ENCODE measurements around the gene BCL7A. TPM values are rescaled to one million over a fixed set of nuclear protein-coding genes. Genes with fewer than 3 reads are reported as not detected.

Gene BCL7A
- total and polyA plus RNA-seq, 8 donors: 1.5 to 11.6 (median 2.8) TPM

DNA sequence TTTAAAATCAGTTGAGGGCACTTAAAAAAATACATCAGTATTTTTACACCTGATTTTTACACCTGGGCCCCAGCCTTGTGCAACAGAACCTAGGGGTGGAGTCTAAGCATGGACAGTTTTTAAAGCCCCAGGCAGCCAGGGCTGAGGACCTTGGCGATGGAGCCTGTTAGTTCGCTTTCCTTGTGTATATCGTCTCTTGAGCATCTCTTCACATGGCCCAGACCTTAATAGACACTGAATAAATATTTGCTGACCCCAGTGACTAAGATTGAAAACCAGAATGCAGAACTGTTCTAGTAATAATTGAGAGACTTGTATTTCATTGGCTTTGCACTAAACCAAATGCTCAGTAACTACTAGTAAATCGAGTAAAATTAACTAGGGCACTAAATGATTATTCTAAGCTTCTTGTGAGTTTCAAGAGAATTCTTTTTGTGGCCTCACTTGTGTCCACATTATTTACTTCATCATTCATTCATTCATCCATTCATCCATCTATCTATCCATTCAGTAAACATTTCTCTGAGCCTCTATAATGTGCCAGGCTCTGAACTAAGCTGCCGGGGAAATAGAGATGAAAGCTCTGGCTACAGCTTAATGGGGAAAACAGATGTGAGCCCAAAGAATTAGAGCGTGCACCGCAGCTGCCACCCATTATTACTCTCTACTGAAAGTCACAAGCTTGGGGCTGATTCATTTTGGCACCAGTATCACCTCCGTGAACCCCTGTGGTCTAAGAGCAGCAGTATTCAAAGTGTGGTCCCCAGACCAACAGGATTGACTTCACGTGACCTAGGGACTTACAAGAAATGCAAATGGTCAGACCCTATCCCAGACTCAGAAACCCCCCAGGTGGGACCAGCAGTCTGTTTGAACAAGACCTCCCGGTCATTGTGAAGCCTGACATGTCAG lies 30.7 kb upstream of the BCL7A start:
- TF ChIP-seq EP300 (IDR thresholded peaks at IDR 0.05) (no peak), POLR2A (IDR thresholded peaks at IDR 0.05) (no peak), POLR2AphosphoS5 (IDR thresholded peaks at IDR 0.05) (no peak)
- TF ChIP-seq, protein P1, sequence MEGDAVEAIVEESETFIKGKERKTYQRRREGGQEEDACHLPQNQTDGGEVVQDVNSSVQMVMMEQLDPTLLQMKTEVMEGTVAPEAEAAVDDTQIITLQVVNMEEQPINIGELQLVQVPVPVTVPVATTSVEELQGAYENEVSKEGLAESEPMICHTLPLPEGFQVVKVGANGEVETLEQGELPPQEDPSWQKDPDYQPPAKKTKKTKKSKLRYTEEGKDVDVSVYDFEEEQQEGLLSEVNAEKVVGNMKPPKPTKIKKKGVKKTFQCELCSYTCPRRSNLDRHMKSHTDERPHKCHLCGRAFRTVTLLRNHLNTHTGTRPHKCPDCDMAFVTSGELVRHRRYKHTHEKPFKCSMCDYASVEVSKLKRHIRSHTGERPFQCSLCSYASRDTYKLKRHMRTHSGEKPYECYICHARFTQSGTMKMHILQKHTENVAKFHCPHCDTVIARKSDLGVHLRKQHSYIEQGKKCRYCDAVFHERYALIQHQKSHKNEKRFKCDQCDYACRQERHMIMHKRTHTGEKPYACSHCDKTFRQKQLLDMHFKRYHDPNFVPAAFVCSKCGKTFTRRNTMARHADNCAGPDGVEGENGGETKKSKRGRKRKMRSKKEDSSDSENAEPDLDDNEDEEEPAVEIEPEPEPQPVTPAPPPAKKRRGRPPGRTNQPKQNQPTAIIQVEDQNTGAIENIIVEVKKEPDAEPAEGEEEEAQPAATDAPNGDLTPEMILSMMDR (IDR thresholded peaks at IDR 0.05): no peak
- Histone ChIP-seq H3K9me3 (no peaks in the 10 kb centered on the region), H3K4me1 (peaks cover 0 to 3% (median 0%) of the 10 kb centered on the region in 4 donors), H3K27me3 (no peaks in the 10 kb centered on the region), H3K4me3 (no peak overlapping the region), H3K36me3 (no peaks in the 10 kb centered on the region), H3K27ac (no peak overlapping the region)
- 62 to 65% (median 64%) methylated on average over 10 of the region's 10 CpGs for WGBS, 5 donors
- intact Hi-C loops (cut with DNase I; ENCODE audit: low total_unique reads): no loop called here
- no peak for DNase-seq

DNA sequence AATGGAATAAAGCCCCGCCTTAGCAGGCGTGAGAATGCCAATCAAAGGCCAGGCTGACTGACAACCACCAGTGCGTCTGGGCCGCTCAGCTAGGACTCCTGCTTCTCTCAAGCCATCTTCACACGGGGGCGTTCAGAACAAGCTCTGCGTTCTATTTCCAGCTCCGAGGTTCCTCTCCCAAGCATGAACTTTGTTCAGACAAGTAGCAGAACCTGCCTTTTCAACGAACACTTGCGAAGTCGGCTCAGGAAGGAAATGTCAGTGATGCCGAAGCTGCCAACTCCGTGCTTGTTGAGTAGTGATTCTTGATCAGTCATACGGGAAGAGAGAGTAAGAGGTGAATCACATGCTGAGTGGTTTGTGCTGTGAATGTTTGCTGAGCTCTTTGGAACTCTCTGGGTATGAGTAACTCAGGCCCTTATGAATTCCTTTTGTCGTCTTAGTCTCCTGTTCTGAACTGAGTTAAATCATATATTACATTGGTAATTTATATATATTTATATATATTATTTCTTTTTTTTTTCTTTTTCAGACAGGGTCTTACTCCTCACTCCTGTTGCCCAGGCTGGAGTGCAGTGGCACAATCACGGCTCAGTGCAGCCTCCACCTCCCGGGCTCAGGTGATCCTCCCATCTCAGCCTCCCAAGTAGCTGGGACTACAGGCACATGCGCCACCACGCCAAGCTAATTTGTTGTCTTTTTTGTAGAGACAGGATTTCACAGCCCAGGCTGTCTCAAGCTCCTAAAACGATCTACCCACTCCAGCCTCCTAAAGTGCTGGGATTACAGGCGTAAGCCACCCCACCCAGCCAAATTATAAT lies 29.4 kb upstream of the BCL7A start:
- Histone ChIP-seq H3K27me3 (no peaks in the 10 kb centered on the region), H3K4me3 (no peak overlapping the region), H3K27ac (no peak overlapping the region), H3K9me3 (no peaks in the 10 kb centered on the region), H3K36me3 (no peaks in the 10 kb centered on the region), H3K4me1 (peaks cover 5 to 13% (median 6%) of the 10 kb centered on the region in 4 donors)
- no peak for TF ChIP-seq EP300 (IDR thresholded peaks at IDR 0.05)
- peak in 1 of 3 donors; percentile 9 for TF ChIP-seq POLR2AphosphoS5 (IDR thresholded peaks at IDR 0.05)
- TF ChIP-seq, protein P1 (IDR thresholded peaks at IDR 0.05): no peak
- 72 to 82% (median 77%) methylated on average over 21 of the region's 21 CpGs for WGBS, 5 donors
- peak in 1 of 2 donors; percentile 46 for DNase-seq
- intact Hi-C loops (cut with DNase I; ENCODE audit: low total_unique reads): no loop called here

DNA sequence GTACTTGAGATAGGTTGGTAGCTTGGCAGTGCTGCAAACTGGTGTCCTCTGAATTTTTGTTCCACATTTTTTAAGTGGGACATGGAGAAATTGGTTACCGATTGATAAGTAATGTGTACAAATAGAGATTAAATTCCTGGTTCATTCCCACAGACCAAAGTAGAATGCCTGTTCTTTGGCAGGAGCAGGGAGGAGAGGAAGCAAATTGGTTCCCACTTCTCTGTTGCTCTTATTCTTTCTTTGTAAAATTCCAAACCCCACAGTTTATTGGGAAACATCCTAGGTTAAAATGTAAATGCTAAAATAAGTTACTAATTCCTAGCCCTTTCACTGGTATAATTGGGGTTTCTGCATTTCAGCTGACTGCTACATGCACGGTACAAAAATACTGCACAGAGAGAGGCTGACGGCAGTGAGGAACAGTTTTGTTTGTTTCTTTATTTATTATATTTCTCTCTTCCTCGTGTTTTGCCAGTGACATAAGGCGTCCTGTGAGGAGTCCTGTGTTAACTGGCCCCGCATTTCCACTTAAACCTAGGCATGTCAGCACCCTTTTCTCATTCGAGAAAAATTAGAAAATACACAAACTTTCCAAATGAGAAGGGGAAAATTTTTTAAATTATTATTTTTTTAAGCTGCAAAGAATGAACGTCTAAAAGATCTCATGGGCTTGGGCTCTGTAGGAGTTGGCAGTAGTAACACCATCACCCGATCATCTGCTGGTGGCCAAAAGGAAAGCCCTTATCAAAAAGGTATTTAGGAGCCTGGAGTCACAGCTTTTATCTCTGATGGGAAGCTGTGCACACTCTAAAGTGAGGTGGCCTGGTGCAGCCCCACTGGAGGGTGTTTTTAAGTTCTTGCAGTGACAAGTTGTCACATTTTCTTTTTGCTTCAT lies 25.4 kb upstream of the BCL7A start:
- no peak for DNase-seq
- 19 to 38% (median 29%) methylated on average over 9 of the region's 9 CpGs for WGBS, 5 donors
- no peak for TF ChIP-seq POLR2AphosphoS5 (IDR thresholded peaks at IDR 0.05)
- TF ChIP-seq, protein P1 (IDR thresholded peaks at IDR 0.05): no peak
- intact Hi-C loops (cut with DNase I; ENCODE audit: low total_unique reads): no loop called here
- peaks cover 5 to 13% (median 6%) of the 10 kb centered on the region in 4 donors for H3K4me1 ChIP-seq
- no peak overlapping the region for H3K27ac ChIP-seq
- H3K9me3 ChIP-seq: peaks cover 0 to 7% (median 3%) of the 10 kb centered on the region in 4 donors
- H3K36me3 ChIP-seq: no peaks in the 10 kb centered on the region
- H3K4me3 ChIP-seq: no peak overlapping the region
- no peaks in the 10 kb centered on the region for H3K27me3 ChIP-seq

All from stomach (tissue), 9 donors.